ENCODE results near the gene TMEM178B.

Gene TMEM178B

GRCh38 chr7:141239661-141240060 is 165.8 kb downstream of the TMEM178B start:
- no peaks in the 10 kb centered on the region for H3K9me3 ChIP-seq
- no peak overlapping the region for H3K27ac ChIP-seq
- TF ChIP-seq CTCF (IDR thresholded peaks at IDR 0.05): no peak
- no peaks in the 10 kb centered on the region for H3K4me1 ChIP-seq (ENCODE audit: control insufficient read depth in 1 of 2, insufficient read depth in 1 of 2, low read depth in 1 of 2, low read length in 1 of 2)
- no peaks in the 10 kb centered on the region for H3K27me3 ChIP-seq
- no peak overlapping the region for H3K4me3 ChIP-seq (ENCODE audit: low read depth in 1 of 2, low read length in 1 of 2)
- H3K36me3 ChIP-seq: no peaks in the 10 kb centered on the region

GRCh38 chr7:141242568-141242967 is 168.7 kb downstream of the TMEM178B start:
- TF ChIP-seq CTCF (IDR thresholded peaks at IDR 0.05): no peak

GRCh38 chr7:141243368-141243767 is 169.5 kb downstream of the TMEM178B start:
- no peak overlapping the region for H3K27ac ChIP-seq
- H3K36me3 ChIP-seq: no peaks in the 10 kb centered on the region
- no peaks in the 10 kb centered on the region for H3K9me3 ChIP-seq
- no peaks in the 10 kb centered on the region for H3K4me1 ChIP-seq (ENCODE audit: control insufficient read depth in 1 of 2, insufficient read depth in 1 of 2, low read depth in 1 of 2, low read length in 1 of 2)
- no peak overlapping the region for H3K4me3 ChIP-seq (ENCODE audit: low read depth in 1 of 2, low read length in 1 of 2)
- no peak for TF ChIP-seq CTCF (IDR thresholded peaks at IDR 0.05)
- H3K27me3 ChIP-seq: no peaks in the 10 kb centered on the region

More at GRCh38 chr7:141242568-141242967, 168.7 kb downstream of the TMEM178B start:
- Histone ChIP-seq H3K27me3 (no peaks in the 10 kb centered on the region), H3K4me1 (ENCODE audit: control insufficient read depth in 1 of 2, insufficient read depth in 1 of 2, low read depth in 1 of 2, low read length in 1 of 2) (no peaks in the 10 kb centered on the region), H3K27ac (no peak overlapping the region), H3K36me3 (no peaks in the 10 kb centered on the region), H3K9me3 (no peaks in the 10 kb centered on the region), H3K4me3 (ENCODE audit: low read depth in 1 of 2, low read length in 1 of 2) (no peak overlapping the region)

GRCh38 chr7:141244435-141244834 is 170.6 kb downstream of the TMEM178B start:
- H3K36me3 ChIP-seq: no peaks in the 10 kb centered on the region
- no peak overlapping the region for H3K27ac ChIP-seq
- H3K4me1 ChIP-seq (ENCODE audit: control insufficient read depth in 1 of 2, insufficient read depth in 1 of 2, low read depth in 1 of 2, low read length in 1 of 2): no peaks in the 10 kb centered on the region
- H3K27me3 ChIP-seq: no peaks in the 10 kb centered on the region
- H3K4me3 ChIP-seq (ENCODE audit: low read depth in 1 of 2, low read length in 1 of 2): no peak overlapping the region
- no peaks in the 10 kb centered on the region for H3K9me3 ChIP-seq
- no peak for TF ChIP-seq CTCF (IDR thresholded peaks at IDR 0.05)

GRCh38 chr7:141246426-141246825 is 172.6 kb downstream of the TMEM178B start:
- Histone ChIP-seq H3K27me3 (no peaks in the 10 kb centered on the region), H3K27ac (no peak overlapping the region), H3K4me1 (ENCODE audit: control insufficient read depth in 1 of 2, insufficient read depth in 1 of 2, low read depth in 1 of 2, low read length in 1 of 2) (no peaks in the 10 kb centered on the region), H3K9me3 (no peaks in the 10 kb centered on the region), H3K36me3 (no peaks in the 10 kb centered on the region), H3K4me3 (ENCODE audit: low read depth in 1 of 2, low read length in 1 of 2) (no peak overlapping the region)
- TF ChIP-seq CTCF (IDR thresholded peaks at IDR 0.05): no peak

GRCh38 chr7:141251180-141251579 is 177.3 kb downstream of the TMEM178B start:
- Histone ChIP-seq H3K4me3 (ENCODE audit: low read depth in 1 of 2, low read length in 1 of 2) (no peak overlapping the region), H3K9me3 (no peaks in the 10 kb centered on the region), H3K4me1 (ENCODE audit: control insufficient read depth in 1 of 2, insufficient read depth in 1 of 2, low read depth in 1 of 2, low read length in 1 of 2) (no peaks in the 10 kb centered on the region), H3K27me3 (no peaks in the 10 kb centered on the region), H3K36me3 (no peaks in the 10 kb centered on the region), H3K27ac (no peak overlapping the region)
- TF ChIP-seq CTCF (IDR thresholded peaks at IDR 0.05): no peak

Measured in neutrophil (primary cell).